SU-DHL-6 (cell line): ENCODE results near the gene MEF2D.

Source experiments
- H2AFZ ChIP-seq: fragments of 200-600 bp; sonication (generic); 2 replicates; pipeline ENCODE4 v1.6.1; 2014; ENCODE audit warnings: low read depth, mild to moderate bottlenecking, moderate library complexity, mixed read lengths, antibody characterized with exemption, low read length; ENCODE audit not compliant: severe bottlenecking
- H3F3A ChIP-seq: fragments of 200-600 bp; shearing (Covaris generic); 2 replicates; pipeline ENCODE4 v1.6.0; 2016; ENCODE audit warnings: antibody characterized with exemption, mild to moderate bottlenecking; ENCODE audit not compliant: insufficient read depth
- H3K27ac ChIP-seq: fragments of 200-600 bp; sonication (generic); 2 replicates; pipeline ENCODE4 v1.5.1; 2016; ENCODE audit warnings: low read depth, mild to moderate bottlenecking, low read length, moderate library complexity, mixed read lengths
- H3K27me3 ChIP-seq: fragments of 200-600 bp; sonication (generic), shearing (Covaris generic); 2 replicates; pipeline ENCODE4 v1.6.0; 2014; ENCODE audit warnings: mild to moderate bottlenecking, low read length
- H3K36me3 ChIP-seq: fragments of 200-600 bp; sonication (generic); 2 replicates; pipeline ENCODE4 v1.6.1; 2014; ENCODE audit warnings: mild to moderate bottlenecking, low read length, mixed read lengths
- H3K4me2 ChIP-seq: fragments of 300-600, 200-600 bp; shearing (Covaris generic), sonication (generic); 2 replicates; pipeline ENCODE4 v1.6.0; 2014; ENCODE audit warnings: low read length, low read depth, mild to moderate bottlenecking; ENCODE audit not compliant: poor library complexity, severe bottlenecking
- H3K4me3 ChIP-seq: fragments of 200-600 bp; sonication (generic); 2 replicates; pipeline ENCODE4 v1.5.1; 2014; ENCODE audit warnings: antibody characterized with exemption, low read length, mild to moderate bottlenecking, mixed read lengths; ENCODE audit not compliant: insufficient read depth, poor library complexity, severe bottlenecking
- H3K79me2 ChIP-seq: fragments of 200-600 bp; sonication (generic); 2 replicates; pipeline ENCODE4 v1.6.1; 2014; ENCODE audit warnings: mild to moderate bottlenecking, low read length, moderate library complexity; ENCODE audit not compliant: insufficient read depth
- H3K9ac ChIP-seq: fragments of 200-600 bp; sonication (generic); 2 replicates; pipeline ENCODE4 v1.7.0; 2014; ENCODE audit warnings: mild to moderate bottlenecking, low read length
- H3K9me2 ChIP-seq: fragments of 200-600 bp; sonication (generic); replicated peaks from 2 replicates; pipeline ENCODE4 v1.6.1; 2014; ENCODE audit warnings: low read length; ENCODE audit not compliant: insufficient read depth
- H3K9me3 ChIP-seq: fragments of 200-600 bp; sonication (generic); 2 replicates; pipeline ENCODE4 v1.6.1; 2014; ENCODE audit warnings: low read length, mixed read lengths; ENCODE audit not compliant: insufficient read depth
- H4K20me1 ChIP-seq: fragments of 200-600 bp; sonication (generic); 2 replicates; pipeline ENCODE4 v1.6.1; 2014; ENCODE audit warnings: low read depth, mild to moderate bottlenecking, antibody characterized with exemption, low read length, moderate library complexity, mixed read lengths
- EZH2phosphoT487 ChIP-seq: fragments of 200-600 bp; sonication (generic), shearing (Covaris generic); conservative IDR thresholded peaks from 2 replicates; pipeline ENCODE4 v1.6.1; 2018; ENCODE audit warnings: mild to moderate bottlenecking, antibody characterized with exemption, low read length, moderate library complexity, mixed read lengths
- TF ChIP-seq, protein P1 (sequence below): fragments of 200-600 bp; sonication (generic); IDR thresholded peaks from one replicate; pipeline ENCODE4 v1.5.1; 2017; ENCODE audit warnings: antibody characterized with exemption, mild to moderate bottlenecking, low read length, moderate library complexity; ENCODE audit not compliant: insufficient read depth, poor library complexity, severe bottlenecking

MEF2D gene

DNA sequence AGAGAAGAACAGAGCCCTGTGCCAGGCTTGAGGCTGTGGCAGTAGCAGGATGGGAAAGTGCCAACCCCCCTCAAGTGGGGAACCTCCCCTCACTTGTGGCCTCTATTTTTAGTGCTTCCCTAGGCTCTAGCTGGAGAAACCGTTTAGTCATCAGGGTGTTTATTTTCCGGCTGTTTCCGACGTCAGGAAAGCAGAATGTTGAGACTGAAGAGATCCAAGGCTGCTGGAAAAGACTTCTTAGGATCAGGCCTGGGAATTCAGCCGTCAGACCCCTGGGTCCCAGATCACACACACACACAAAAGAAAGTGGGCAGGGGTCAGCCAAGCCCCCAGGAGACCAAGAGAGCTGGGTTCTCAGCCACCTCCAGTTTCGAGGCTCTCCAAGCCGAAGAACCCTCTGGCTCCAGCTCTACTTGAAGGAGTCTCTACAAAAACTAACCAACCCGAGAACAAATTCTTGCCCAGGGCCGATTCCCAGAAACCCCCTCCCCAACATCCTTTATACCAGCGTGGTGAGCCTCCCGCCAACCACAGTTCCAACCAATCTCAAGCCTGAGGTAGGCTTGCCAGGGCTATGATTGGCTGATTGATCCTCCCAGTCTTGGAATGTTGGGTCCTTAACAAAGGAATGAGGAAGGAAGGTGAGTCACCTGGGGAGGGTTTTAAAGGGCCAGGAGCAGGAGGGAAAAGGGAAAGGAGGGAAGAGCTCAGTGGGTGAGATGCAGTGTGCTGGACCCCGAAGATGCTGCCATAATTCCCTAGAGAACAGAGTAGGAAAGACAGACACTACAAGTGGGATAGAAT is 2.5 kb upstream of the MEF2D start:
- Histone ChIP-seq H3K27ac (peak overlapping the region; percentile 98), H3K27me3 (no peaks in the 10 kb centered on the region), H3K36me3 (no peaks in the 10 kb centered on the region), H3K79me2 (peaks cover 25% of the 10 kb centered on the region), H3K9me3 (no peaks in the 10 kb centered on the region), H2AFZ (peak overlapping the region; percentile 21), H4K20me1 (no peaks in the 10 kb centered on the region), H3K9me2 (no peaks in the 10 kb centered on the region), H3K4me2 (peak overlapping the region; percentile 73), H3F3A (peaks cover 29% of the 10 kb centered on the region), H3K9ac (peak overlapping the region; percentile 70), H3K4me3 (no peak overlapping the region)
- TF ChIP-seq, protein P1, sequence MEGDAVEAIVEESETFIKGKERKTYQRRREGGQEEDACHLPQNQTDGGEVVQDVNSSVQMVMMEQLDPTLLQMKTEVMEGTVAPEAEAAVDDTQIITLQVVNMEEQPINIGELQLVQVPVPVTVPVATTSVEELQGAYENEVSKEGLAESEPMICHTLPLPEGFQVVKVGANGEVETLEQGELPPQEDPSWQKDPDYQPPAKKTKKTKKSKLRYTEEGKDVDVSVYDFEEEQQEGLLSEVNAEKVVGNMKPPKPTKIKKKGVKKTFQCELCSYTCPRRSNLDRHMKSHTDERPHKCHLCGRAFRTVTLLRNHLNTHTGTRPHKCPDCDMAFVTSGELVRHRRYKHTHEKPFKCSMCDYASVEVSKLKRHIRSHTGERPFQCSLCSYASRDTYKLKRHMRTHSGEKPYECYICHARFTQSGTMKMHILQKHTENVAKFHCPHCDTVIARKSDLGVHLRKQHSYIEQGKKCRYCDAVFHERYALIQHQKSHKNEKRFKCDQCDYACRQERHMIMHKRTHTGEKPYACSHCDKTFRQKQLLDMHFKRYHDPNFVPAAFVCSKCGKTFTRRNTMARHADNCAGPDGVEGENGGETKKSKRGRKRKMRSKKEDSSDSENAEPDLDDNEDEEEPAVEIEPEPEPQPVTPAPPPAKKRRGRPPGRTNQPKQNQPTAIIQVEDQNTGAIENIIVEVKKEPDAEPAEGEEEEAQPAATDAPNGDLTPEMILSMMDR: no peak
- TF ChIP-seq EZH2phosphoT487: no peak

DNA sequence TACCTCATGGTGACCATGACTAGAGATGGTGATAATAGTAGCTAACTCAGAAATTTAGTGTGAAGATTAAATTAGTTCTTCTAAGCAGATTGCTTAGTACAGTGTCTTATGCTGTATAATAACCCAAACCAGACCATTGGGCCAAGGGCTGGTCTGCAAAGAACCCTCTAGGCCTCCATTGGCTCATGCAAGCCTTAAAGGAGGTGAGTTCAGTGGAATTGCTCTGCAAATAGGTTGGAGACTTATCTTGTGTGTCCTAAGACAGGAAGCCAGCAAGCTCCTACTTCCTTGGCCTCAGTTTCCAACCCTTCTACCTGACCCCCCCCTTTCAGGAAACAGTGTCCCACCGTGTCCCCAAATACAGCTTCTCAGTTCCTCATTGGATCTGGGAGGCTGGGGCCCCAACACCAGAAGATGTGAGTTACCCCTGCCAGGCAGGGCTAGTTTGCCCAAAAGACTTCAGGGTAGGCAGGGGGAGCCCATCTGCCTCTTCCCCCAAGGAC is 1.9 kb upstream of the MEF2D start:
- no peak overlapping the region for H3K4me3 ChIP-seq
- no peak overlapping the region for H2AFZ ChIP-seq
- no peaks in the 10 kb centered on the region for H3K9me3 ChIP-seq
- no peak for TF ChIP-seq EZH2phosphoT487
- TF ChIP-seq, protein P1: no peak
- peak overlapping the region; percentile 98 for H3K27ac ChIP-seq
- no peaks in the 10 kb centered on the region for H4K20me1 ChIP-seq
- H3K36me3 ChIP-seq: no peaks in the 10 kb centered on the region
- peaks cover 31% of the 10 kb centered on the region for H3K79me2 ChIP-seq
- H3F3A ChIP-seq: peaks cover 29% of the 10 kb centered on the region
- no peaks in the 10 kb centered on the region for H3K27me3 ChIP-seq
- no peak overlapping the region for H3K4me2 ChIP-seq
- no peaks in the 10 kb centered on the region for H3K9me2 ChIP-seq
- H3K9ac ChIP-seq: no peak overlapping the region; the same call in 1 of the 2 replicates

DNA sequence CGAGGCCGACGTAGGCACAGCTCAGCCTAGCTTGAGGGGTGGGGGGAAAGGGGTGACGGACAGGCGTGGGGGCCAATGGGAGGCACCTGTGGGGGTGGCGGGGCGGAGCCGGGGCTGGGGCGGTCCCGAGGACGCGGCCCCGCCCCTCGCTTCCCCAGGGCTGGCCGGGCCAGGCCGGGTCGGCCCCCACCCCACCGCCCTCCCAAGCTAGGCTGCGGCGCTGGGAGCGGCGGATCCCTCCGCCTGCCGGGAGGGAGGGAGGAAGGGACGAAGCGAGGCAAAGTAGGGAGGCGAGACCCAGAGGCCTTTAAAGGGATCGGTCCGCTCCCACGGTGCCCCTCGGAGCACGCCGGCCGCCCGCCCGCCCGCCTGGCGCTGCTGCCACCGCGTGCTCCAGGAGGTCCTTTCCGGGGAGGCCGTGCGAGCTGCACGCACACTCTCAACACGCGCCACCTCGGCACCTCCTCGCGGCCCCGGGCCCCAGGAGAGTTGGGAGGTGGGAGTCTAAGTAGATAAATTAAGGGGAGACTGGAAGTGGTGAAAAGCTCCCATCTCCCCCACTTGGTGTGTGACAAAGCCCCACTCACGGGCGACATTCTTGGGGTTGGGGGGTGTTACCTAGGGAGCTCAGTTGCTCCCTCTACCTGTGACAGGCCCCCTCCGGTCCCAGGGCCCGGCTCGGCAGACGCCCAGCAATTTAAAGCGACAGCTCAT is 375 bp upstream of the MEF2D start:
- peak overlapping the region; percentile 97 for H3K4me3 ChIP-seq
- TF ChIP-seq EZH2phosphoT487: no peak
- TF ChIP-seq, protein P1: peak; percentile 75
- no peaks in the 10 kb centered on the region for H3K36me3 ChIP-seq
- H3K9me2 ChIP-seq: no peaks in the 10 kb centered on the region
- peak overlapping the region; percentile 87 for H3K4me2 ChIP-seq
- no peak overlapping the region for H2AFZ ChIP-seq
- no peaks in the 10 kb centered on the region for H3K27me3 ChIP-seq
- H3K9me3 ChIP-seq: no peaks in the 10 kb centered on the region
- H3K27ac ChIP-seq: peak overlapping the region; percentile 98
- H3K79me2 ChIP-seq: peaks cover 46% of the 10 kb centered on the region
- peak overlapping the region; percentile 98 for H3K9ac ChIP-seq
- peaks cover 35% of the 10 kb centered on the region for H3F3A ChIP-seq
- peaks cover 4% of the 10 kb centered on the region; the same call in 1 of the 2 replicates for H4K20me1 ChIP-seq
